ENCODE data around the gene SPRED1.

Gene SPRED1

GRCh38 chr15:38247336-38247735 is 5.3 kb upstream of the SPRED1 start:
- POLR2A ChIA-PET (ENCODE audit: low non-redundant PET) = no interaction called here
- no peak for TF ChIP-seq CTCF (conservative IDR thresholded peaks at IDR 0.05; ENCODE audit: low read depth)
- CTCF ChIA-PET = no interaction called here
- no peak for DNase-seq (ENCODE audit: low spot score)
- H3K27ac ChIP-seq = no peak overlapping the region

GRCh38 chr15:38253351-38253781 is 730 bp downstream of the SPRED1 start:
- POLR2A ChIA-PET (ENCODE audit: low non-redundant PET) = interaction anchor here (1.2 kb wide), 1 partner anchor 181 kb away, joined by 4 read pairs; no protein-coding TSS in a partner anchor
- TF ChIP-seq CTCF (conservative IDR thresholded peaks at IDR 0.05; ENCODE audit: low read depth) = no peak
- DNase-seq (ENCODE audit: low spot score) = peak; percentile 73
- H3K27ac ChIP-seq = peak overlapping the region; percentile 99
- CTCF ChIA-PET = no interaction called here

GRCh38 chr15:38254051-38254883 is 1.6 kb downstream of the SPRED1 start:
- TF ChIP-seq CTCF (conservative IDR thresholded peaks at IDR 0.05; ENCODE audit: low read depth) = no peak
- POLR2A ChIA-PET (ENCODE audit: low non-redundant PET) = no interaction called here
- peak; percentile 82 for DNase-seq (ENCODE audit: low spot score)
- CTCF ChIA-PET = no interaction called here
- no peak overlapping the region for H3K27ac ChIP-seq

- no peak for DNase-seq (ENCODE audit: low spot score)
- H3K27ac ChIP-seq = no peak overlapping the region
- ChIA-PET CTCF (interaction anchor here (0.6 kb wide), 1 partner anchor 11 kb away, joined by 5 read pairs; no protein-coding TSS in a partner anchor), POLR2A (ENCODE audit: low non-redundant PET) (no interaction called here)
- TF ChIP-seq CTCF (conservative IDR thresholded peaks at IDR 0.05; ENCODE audit: low read depth) = no peak
Observed at GRCh38 chr15:38255690-38256089, 3.1 kb downstream of the SPRED1 start.

GRCh38 chr15:38257676-38258075 is 5.0 kb downstream of the SPRED1 start:
- no peak for DNase-seq (ENCODE audit: low spot score)
- CTCF ChIA-PET = no interaction called here
- H3K27ac ChIP-seq = no peak overlapping the region
- POLR2A ChIA-PET (ENCODE audit: low non-redundant PET) = no interaction called here
- no peak for TF ChIP-seq CTCF (conservative IDR thresholded peaks at IDR 0.05; ENCODE audit: low read depth)

- H3K27ac ChIP-seq = no peak overlapping the region
- no peak for DNase-seq (ENCODE audit: low spot score)
- CTCF ChIA-PET = no interaction called here
- no peak for TF ChIP-seq CTCF (conservative IDR thresholded peaks at IDR 0.05; ENCODE audit: low read depth)
- POLR2A ChIA-PET (ENCODE audit: low non-redundant PET) = no interaction called here
Observed at GRCh38 chr15:38259134-38259533, 6.5 kb downstream of the SPRED1 start.

Measured in RWPE1 (cell line).